HepG2 (cell line): ENCODE results near the gene MAMSTR. TPM values are rescaled to one million over a fixed set of nuclear protein-coding genes. Genes with fewer than 3 reads are reported as not detected.

Experiments
- ATAC-seq: fragments of 200-7000 bp; cut with Tn5 transposase; 3 replicates; pipeline ENCODE4 v1.9.1; 2020; ENCODE audit warnings: mild to moderate bottlenecking, moderate library complexity
- Bru-seq: library from RNA; stranded (reverse); fragments of 400-500 nt; gene quantifications from one replicate; lab custom pipeline; 2021; lab: Mats Ljungman, UMichigan
- BruChase-seq, 2 experiments: library from RNA; stranded (reverse); fragments of 400-500 nt; gene quantifications; one replicate each; lab custom pipeline; 2021; lab: Mats Ljungman, UMichigan
- BruUV-seq: library from RNA; stranded (reverse); fragments of 400-500 nt; replicated peaks from 2 replicates; lab custom pipeline; 2021; lab: Mats Ljungman, UMichigan
- CTCF ChIA-PET: fragments of 300-600 bp; formaldehyde crosslinking; extraction: SDS; loops from one replicate; lab custom pipeline; 2021; ENCODE audit warnings: low total read pairs, inconsistent platforms, low intra/inter-chr PET ratio; lab: Yijun Ruan, JAX
- POLR2A ChIA-PET: fragments of 350-600 bp; sonication (Branson Sonifier 250); formaldehyde crosslinking; loops from one replicate; lab custom pipeline; 2020; ENCODE audit warnings: antibody characterized with exemption, inconsistent platforms; lab: Yijun Ruan, JAX
- DNase-seq: peaks from one replicate; pipeline ENCODE4 v3.0.0-alpha.2; 2015; ENCODE audit warnings: low spot score
- FAIRE-seq: peaks from 3 replicates; lab custom pipeline; 2011; peaks lifted over from hg19 to GRCh38; lab: Jason Lieb, UNC
- H2AFZ ChIP-seq: one replicate; pipeline ENCODE4 v1.6.1; 2011; ENCODE audit warnings: low read length, inconsistent platforms
- H3K27ac ChIP-seq: fragments of 300-600 bp; 3 replicates; pipeline ENCODE4 v1.8.0; 2011; ENCODE audit warnings: mixed run types, mild to moderate bottlenecking, mixed read lengths, low read length, inconsistent platforms; ENCODE audit not compliant: insufficient read depth; ENCODE audit errors: extremely low read length
- H3K27me3 ChIP-seq, 2 experiments: fragments of 200-600 bp in 1 of 2; 2 replicates in 1 of 2; 3 replicates in 1 of 2; pipeline versions ENCODE4 v1.6.0 to v1.8.0; 2011; ENCODE audit warnings: low read length in 2 of 2, mild to moderate bottlenecking in 2 of 2, moderate library complexity in 2 of 2, inconsistent platforms in 1 of 2; ENCODE audit not compliant: insufficient read depth in 2 of 2, control insufficient read depth in 1 of 2
- H3K36me3 ChIP-seq, 2 experiments: fragments of 200-600 bp in 1 of 2; replicated peaks in 1 of 2; 2 replicates in 1 of 2; 3 replicates in 1 of 2; pipeline versions ENCODE4 v1.5.1 to v1.8.0; 2011; ENCODE audit warnings: low read length in 2 of 2, inconsistent platforms in 1 of 2; ENCODE audit not compliant: insufficient read depth in 2 of 2, control insufficient read depth in 1 of 2
- H3K4me1 ChIP-seq: 2 replicates; pipeline ENCODE4 v1.5.1; 2012; ENCODE audit warnings: low read length, inconsistent platforms; ENCODE audit not compliant: insufficient read depth
- H3K4me2 ChIP-seq: 2 replicates; pipeline ENCODE4 v1.6.0; 2011; ENCODE audit warnings: low read depth, low read length, inconsistent platforms
- H3K4me3 ChIP-seq, 3 experiments: fragments of 200-600 bp in 1 of 3; sonication (generic), shearing (Covaris generic) in 1 of 3; replicated peaks in 1 of 3; 2 replicates each; pipeline ENCODE4 v1.5.1; 2011 to 2016; ENCODE audit warnings: low read length in 3 of 3, inconsistent platforms in 2 of 3, low read depth in 2 of 3, mild to moderate bottlenecking in 2 of 3, control low read depth in 1 of 3, mixed read lengths in 1 of 3; ENCODE audit not compliant: insufficient read depth in 1 of 3
- H3K79me2 ChIP-seq: one replicate; pipeline ENCODE4 v1.6.1; 2011; ENCODE audit warnings: low read length, inconsistent platforms; ENCODE audit not compliant: insufficient read depth
- H3K9ac ChIP-seq: 2 replicates; pipeline ENCODE4 v1.6.0; 2011; ENCODE audit warnings: mild to moderate bottlenecking, low read depth, low read length, inconsistent platforms; ENCODE audit not compliant: insufficient read depth
- H3K9me3 ChIP-seq: 2 replicates; pipeline ENCODE4 v1.5.1; 2012; ENCODE audit warnings: mild to moderate bottlenecking, low read length
- H4K20me1 ChIP-seq: 2 replicates; pipeline ENCODE4 v1.6.0; 2011; ENCODE audit warnings: inconsistent platforms, mild to moderate bottlenecking, low read length, moderate library complexity; ENCODE audit not compliant: insufficient read depth
- RAD21 ChIP-seq: fragments of 450-650 bp; formaldehyde crosslinking; IDR thresholded peaks from 2 replicates; pipeline ENCODE4 v1.5.0; 2020; ENCODE audit warnings: mild to moderate bottlenecking
- REPIN1 ChIP-seq: sonication (generic); formaldehyde crosslinking; IDR thresholded peaks from 2 replicates; pipeline ENCODE4 v1.8.0; 2022; ENCODE audit warnings: missing genetic modification reagents, low read depth, mild to moderate bottlenecking, borderline replicate concordance
- ZNF263 ChIP-seq: sonication (generic); formaldehyde crosslinking; IDR thresholded peaks from 2 replicates; pipeline ENCODE4 v1.4.0; 2020; ENCODE audit warnings: missing genetic modification reagents
- ZNF562 ChIP-seq: sonication (generic); formaldehyde crosslinking; IDR thresholded peaks from 2 replicates; pipeline ENCODE4 v1.8.0; 2022; ENCODE audit warnings: missing genetic modification reagents, borderline replicate concordance
- ZNF570 ChIP-seq: sonication (generic); formaldehyde crosslinking; IDR thresholded peaks from 2 replicates; pipeline ENCODE4 v1.4.0; 2020; ENCODE audit warnings: mild to moderate bottlenecking, missing genetic modification reagents, borderline replicate concordance
- ZNF720 ChIP-seq: sonication (generic); formaldehyde crosslinking; IDR thresholded peaks from 2 replicates; pipeline ENCODE4 v1.4.0; 2020; ENCODE audit warnings: missing genetic modification reagents
- ZNF746 ChIP-seq: sonication (generic); formaldehyde crosslinking; IDR thresholded peaks from 2 replicates; pipeline ENCODE4 v1.8.0; 2022; ENCODE audit warnings: mild to moderate bottlenecking, missing genetic modification reagents
- WGBS: methylation state at CpG from one replicate; pipeline ENCODE4 v1.1.6; 2017; ENCODE audit warnings: low lambda C conversion rate; 5-methylcytosine and 5-hydroxymethylcytosine counted together
- in situ Hi-C: cut with HindIII; loops from 2 replicates; pipeline ENCODE4 v1.10.0; 2017; ENCODE audit warnings: low pct_unique_long_range_greater_than_20kb; ENCODE audit not compliant: extremely low pct_ligation_motif_present
- intact Hi-C: fragments of 100-400 bp; cut with micrococcal nuclease; formaldehyde crosslinking; loops from one replicate; pipeline ENCODE4 v1.10.0; 2022; ENCODE audit not compliant: unreplicated experiment
- long read RNA-seq, 2 experiments: library from RNA in 1 of 2; library from polyadenylated mRNA in 1 of 2; stranded (forward) in 1 of 2; unstranded in 1 of 2; transcript quantifications; one replicate each; pipeline ENCODE4 v2.0.0, GENCODE V29; 2019 to 2022
- polyA minus RNA-seq, 3 experiments: library from RNA; depleted of rRNA, polyadenylated mRNA; stranded (reverse); fragments of >200 nt; gene quantifications; 2 replicates each; pipeline ENCODE4 v1.2.3, GENCODE V29; 2011; ENCODE audit warnings: low replicate concordance in 1 of 3
- polyA plus RNA-seq, 8 experiments: library from polyadenylated mRNA; depleted of rRNA in 3 of 8; stranded (reverse) in 7 of 8; unstranded in 1 of 8; fragments of >200 nt; fragmentation: Illumina TruSeq in 4 of 8; extraction: Trizol in 4 of 8; gene quantifications; 2 replicates each; pipeline versions ENCODE4 v1.2.1 to v1.2.3, GENCODE V29; 2011 to 2016; ENCODE audit warnings: low read depth in 4 of 8, missing spikeins in 1 of 8, mixed read lengths in 1 of 8; ENCODE audit not compliant: insufficient read depth in 1 of 8
- total RNA-seq, 5 experiments: library from RNA; depleted of rRNA; stranded (reverse); fragments of >200 nt; fragmentation: Illumina TruSeq; extraction: Trizol; gene quantifications; 2 replicates each; pipeline ENCODE4 v1.2.3, GENCODE V29; 2016; ENCODE audit warnings: low read depth in 1 of 5
- TF ChIP-seq, protein P1 (sequence below): sonication (generic); formaldehyde crosslinking; IDR thresholded peaks from 2 replicates; pipeline ENCODE4 v1.5.0; 2020; ENCODE audit warnings: mild to moderate bottlenecking, missing genetic modification reagents
- TF ChIP-seq, protein P2 (sequence below): sonication (generic); formaldehyde crosslinking; IDR thresholded peaks from 2 replicates; pipeline ENCODE4 v1.8.1; 2023; ENCODE audit warnings: mild to moderate bottlenecking, missing genetic modification reagents, borderline replicate concordance
- TF ChIP-seq, protein P3 (sequence below): IDR thresholded peaks from 2 replicates; pipeline ENCODE4 v1.6.1; 2012; ENCODE audit warnings: inconsistent platforms

The MAMSTR gene, protein sequence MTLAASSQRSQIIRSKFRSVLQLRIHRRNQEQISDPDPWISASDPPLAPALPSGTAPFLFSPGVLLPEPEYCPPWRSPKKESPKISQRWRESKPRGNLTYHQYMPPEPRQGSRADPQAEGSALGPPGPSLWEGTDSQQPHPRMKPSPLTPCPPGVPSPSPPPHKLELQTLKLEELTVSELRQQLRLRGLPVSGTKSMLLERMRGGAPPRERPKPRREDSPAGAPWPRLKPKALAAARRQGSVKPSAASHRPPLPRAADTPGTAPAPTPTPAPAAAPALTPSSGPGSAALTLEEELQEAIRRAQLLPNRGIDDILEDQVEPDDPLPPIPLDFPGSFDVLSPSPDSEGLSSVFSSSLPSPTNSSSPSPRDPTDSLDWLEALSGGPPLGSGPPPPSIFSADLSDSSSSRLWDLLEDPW
- 2.0 and 2.2 TPM in 2 replicates for total RNA-seq (2016; rRNA removed; fragmentation: Illumina TruSeq; extraction: Trizol)
- 2.4 and 2.6 TPM in 2 replicates for total RNA-seq (2016; cell fraction: cytosol; rRNA removed; fragmentation: Illumina TruSeq; extraction: Trizol; ENCODE audit: low read depth)
- 1.4 and 2.1 TPM in 2 replicates for total RNA-seq (2016; cell fraction: insoluble cytoplasmic fraction; rRNA removed; fragmentation: Illumina TruSeq; extraction: Trizol)
- 2.7 and 3.4 TPM in 2 replicates for total RNA-seq (2016; cell fraction: membrane; rRNA removed; fragmentation: Illumina TruSeq; extraction: Trizol)
- total RNA-seq (2016; cell fraction: nucleus; rRNA removed; fragmentation: Illumina TruSeq; extraction: Trizol), result 2.1 and 2.5 TPM in 2 replicates
- polyA plus RNA-seq (2011; rRNA removed), result 2.4 and 2.7 TPM in 2 replicates
- polyA plus RNA-seq (2011; cell fraction: cytosol; rRNA removed), result 1.4 and 1.7 TPM in 2 replicates
- 7.2 and 7.7 TPM in 2 replicates for polyA plus RNA-seq (2011; cell fraction: nucleus; rRNA removed)
- polyA plus RNA-seq (2012), result 3.9 and 5.7 TPM in 2 replicates
- 2.3 and 3.3 TPM in 2 replicates for polyA plus RNA-seq (2016; cell fraction: cytosol; fragmentation: Illumina TruSeq; extraction: Trizol; ENCODE audit: low read depth)
- 3.3 and 5.0 TPM in 2 replicates for polyA plus RNA-seq (2016; cell fraction: insoluble cytoplasmic fraction; fragmentation: Illumina TruSeq; extraction: Trizol; ENCODE audit: low read depth)
- 3.1 and 3.8 TPM in 2 replicates for polyA plus RNA-seq (2016; cell fraction: membrane; fragmentation: Illumina TruSeq; extraction: Trizol; ENCODE audit: low read depth)
- 8.7 and 10.3 TPM in 2 replicates for polyA plus RNA-seq (2016; cell fraction: nucleus; fragmentation: Illumina TruSeq; extraction: Trizol; ENCODE audit: insufficient read depth, low read depth)
- 1.3 and 3.6 TPM in 2 replicates for polyA minus RNA-seq (2011; rRNA and poly(A)+ RNA removed; ENCODE audit: low replicate concordance)
- 2.6 and 4.8 TPM in 2 replicates for polyA minus RNA-seq (2011; cell fraction: cytosol; rRNA and poly(A)+ RNA removed)
- polyA minus RNA-seq (2011; cell fraction: nucleus; rRNA and poly(A)+ RNA removed), result 1.9 and 2.2 TPM in 2 replicates
- percentile 58 among the genes with signal in this experiment for Bru-seq, nascent RNA
- BruChase-seq, experiment 1, labeled RNA remaining after a 6-hour chase, result percentile 53 among the genes with signal in this experiment
- percentile 47 among the genes with signal in this experiment for BruChase-seq, experiment 2, labeled RNA remaining after a 2-hour chase
- long read RNA-seq, experiment 1, partial matches to known transcripts, result 1 of 7 reads
- long read RNA-seq, experiment 1, other reads (novel, unspliced or antisense), result 6 of 7 reads
- long read RNA-seq, experiment 2, partial matches to known transcripts, result 12 of 15 reads
- long read RNA-seq, experiment 2, other reads (novel, unspliced or antisense), result 2 of 15 reads

DNA sequence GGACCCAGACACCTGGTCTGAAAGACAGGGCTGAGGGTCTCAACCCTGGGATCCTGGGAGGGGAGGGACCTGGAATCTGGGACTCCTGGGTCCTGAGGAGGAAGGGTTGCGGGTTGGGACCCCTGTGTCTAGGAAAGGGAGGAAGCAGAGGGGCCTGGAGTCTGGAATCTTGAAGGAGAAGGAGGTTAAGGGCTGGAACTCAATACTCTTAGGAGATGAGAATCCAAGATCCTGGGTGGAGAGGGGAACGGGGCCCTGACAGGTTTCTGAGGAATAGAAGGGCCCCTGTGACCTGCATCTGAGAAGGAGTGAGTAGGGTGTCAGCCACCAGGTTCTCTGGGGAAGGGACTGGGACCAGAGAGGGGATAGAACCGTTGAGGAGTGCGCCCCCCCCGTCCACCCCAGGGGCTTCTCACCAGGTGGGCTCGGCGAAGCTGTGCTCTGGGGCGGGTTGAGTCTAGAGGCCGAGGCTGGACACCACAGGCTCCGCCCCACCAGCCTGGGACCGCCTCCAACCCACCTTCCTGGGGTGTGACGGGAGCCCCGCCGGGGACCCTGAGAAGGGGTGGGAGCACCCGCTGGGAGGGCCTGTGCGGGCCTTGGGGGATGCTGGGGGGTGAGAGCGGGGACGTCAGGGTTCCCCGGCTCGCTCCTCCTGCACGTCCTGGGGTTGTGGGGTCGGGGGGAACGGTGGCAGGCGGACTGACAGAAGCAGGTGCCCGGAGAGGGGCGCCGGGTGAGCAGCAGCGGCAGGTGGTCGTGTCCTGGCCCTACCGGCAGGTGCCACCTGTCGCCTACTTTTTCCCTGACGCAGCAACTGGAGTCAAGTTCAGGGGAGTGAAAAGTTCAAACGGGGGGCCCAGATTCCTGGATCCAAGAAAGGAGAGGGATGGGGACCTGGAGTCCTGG, at the start of gene MAMSTR:
Gene MAMSTR, minus strand, starts transcription at position 463 of the 909 bp plus-strand sequence. CDS start 694 bp downstream, outside the sequence.
- peak within 1 kb of the TSS; percentile 68 to 85 (median 76) for H3K4me3 ChIP-seq
- WGBS, result 27% methylated on average over 13 of the region's 33 CpGs
- peak within 1 kb of the TSS; percentile 99 for H3K4me2 ChIP-seq
- peak within 1 kb of the TSS; percentile 74 for H3K27ac ChIP-seq
- intact Hi-C loops, result no loop called here
- no peaks in the 10 kb centered on the region for H3K36me3 ChIP-seq
- CTCF ChIA-PET, result no interaction called here
- no TSS peak for BruUV-seq
- ATAC-seq (peak; percentile 48), FAIRE-seq (no peak), DNase-seq (no peak)
- H3K9ac ChIP-seq, result peak within 1 kb of the TSS; percentile 81
- in situ Hi-C loops, result no loop called here
- H4K20me1 ChIP-seq, result no peaks in the 10 kb centered on the region
- H3K9me3 ChIP-seq, result no peaks in the 10 kb centered on the region
- H3K4me1 ChIP-seq, result peaks cover 56% of the 10 kb centered on the region
- POLR2A ChIA-PET, result interaction anchor here (1.0 to 6.3 kb wide), 3 partner anchors 9 to 50 kb away, joined by 3 to 40 read pairs (median 6); no protein-coding TSS in a partner anchor
- no peak within 1 kb of the TSS for H2AFZ ChIP-seq
- peaks cover 3% of the 10 kb centered on the region for H3K79me2 ChIP-seq
- H3K27me3 ChIP-seq, result no peaks in the 10 kb centered on the region; a peak in 1 of 5 replicates
- no peak for TF ChIP-seq ZNF562 (CRISPR knock-in tag)
- TF ChIP-seq ZNF263 (CRISPR knock-in tag), result 0 out of 2 replicates have a peak, but pooled peaks have one; percentile 8
- no peak; the same call in 1 of the 2 replicates for TF ChIP-seq REPIN1
- TF ChIP-seq RAD21 (CRISPR knock-in tag), result peak; percentile 29; the same call in 1 of the 2 replicates
- no peak; the same call in 1 of the 2 replicates for TF ChIP-seq ZNF746 (CRISPR knock-in tag)
- no peak for TF ChIP-seq ZNF570 (CRISPR knock-in tag)
- TF ChIP-seq, protein P1, sequence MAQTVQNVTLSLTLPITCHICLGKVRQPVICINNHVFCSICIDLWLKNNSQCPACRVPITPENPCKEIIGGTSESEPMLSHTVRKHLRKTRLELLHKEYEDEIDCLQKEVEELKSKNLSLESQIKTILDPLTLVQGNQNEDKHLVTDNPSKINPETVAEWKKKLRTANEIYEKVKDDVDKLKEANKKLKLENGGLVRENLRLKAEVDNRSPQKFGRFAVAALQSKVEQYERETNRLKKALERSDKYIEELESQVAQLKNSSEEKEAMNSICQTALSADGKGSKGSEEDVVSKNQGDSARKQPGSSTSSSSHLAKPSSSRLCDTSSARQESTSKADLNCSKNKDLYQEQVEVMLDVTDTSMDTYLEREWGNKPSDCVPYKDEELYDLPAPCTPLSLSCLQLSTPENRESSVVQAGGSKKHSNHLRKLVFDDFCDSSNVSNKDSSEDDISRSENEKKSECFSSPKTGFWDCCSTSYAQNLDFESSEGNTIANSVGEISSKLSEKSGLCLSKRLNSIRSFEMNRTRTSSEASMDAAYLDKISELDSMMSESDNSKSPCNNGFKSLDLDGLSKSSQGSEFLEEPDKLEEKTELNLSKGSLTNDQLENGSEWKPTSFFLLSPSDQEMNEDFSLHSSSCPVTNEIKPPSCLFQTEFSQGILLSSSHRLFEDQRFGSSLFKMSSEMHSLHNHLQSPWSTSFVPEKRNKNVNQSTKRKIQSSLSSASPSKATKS (CRISPR knock-in tag), result no peak
- no peak for TF ChIP-seq ZNF720 (CRISPR knock-in tag)
- TF ChIP-seq, protein P2, sequence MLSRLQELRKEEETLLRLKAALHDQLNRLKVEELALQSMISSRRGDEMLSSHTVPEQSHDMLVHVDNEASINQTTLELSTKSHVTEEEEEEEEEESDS (CRISPR knock-in tag), result no peak
- TF ChIP-seq, protein P3, sequence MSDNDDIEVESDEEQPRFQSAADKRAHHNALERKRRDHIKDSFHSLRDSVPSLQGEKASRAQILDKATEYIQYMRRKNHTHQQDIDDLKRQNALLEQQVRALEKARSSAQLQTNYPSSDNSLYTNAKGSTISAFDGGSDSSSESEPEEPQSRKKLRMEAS, result peak; percentile 41
